Peyer's patch (tissue), 4 donors: ENCODE results near the gene MGAT4C.

Source experiments
- POLR2A ChIP-seq, 2 donors: fragments of 450-650 bp; IDR thresholded peaks; one replicate each; pipeline ENCODE4 v1.5.1; 2017; ENCODE audit warnings: antibody characterized with exemption in 2 of 2, mild to moderate bottlenecking in 2 of 2, moderate library complexity in 2 of 2
- TF ChIP-seq, protein P1 (sequence below), 6 experiments: fragments of 450-650 bp in 4 of 6; fragments of 200-600 bp in 2 of 6; sonication (generic) in 1 of 6; IDR thresholded peaks; one replicate each; pipeline ENCODE4 v1.5.1; 2017 to 2019; ENCODE audit warnings: antibody characterized with exemption in 6 of 6, mild to moderate bottlenecking in 3 of 6, moderate library complexity in 1 of 6

- TF ChIP-seq, protein P1, sequence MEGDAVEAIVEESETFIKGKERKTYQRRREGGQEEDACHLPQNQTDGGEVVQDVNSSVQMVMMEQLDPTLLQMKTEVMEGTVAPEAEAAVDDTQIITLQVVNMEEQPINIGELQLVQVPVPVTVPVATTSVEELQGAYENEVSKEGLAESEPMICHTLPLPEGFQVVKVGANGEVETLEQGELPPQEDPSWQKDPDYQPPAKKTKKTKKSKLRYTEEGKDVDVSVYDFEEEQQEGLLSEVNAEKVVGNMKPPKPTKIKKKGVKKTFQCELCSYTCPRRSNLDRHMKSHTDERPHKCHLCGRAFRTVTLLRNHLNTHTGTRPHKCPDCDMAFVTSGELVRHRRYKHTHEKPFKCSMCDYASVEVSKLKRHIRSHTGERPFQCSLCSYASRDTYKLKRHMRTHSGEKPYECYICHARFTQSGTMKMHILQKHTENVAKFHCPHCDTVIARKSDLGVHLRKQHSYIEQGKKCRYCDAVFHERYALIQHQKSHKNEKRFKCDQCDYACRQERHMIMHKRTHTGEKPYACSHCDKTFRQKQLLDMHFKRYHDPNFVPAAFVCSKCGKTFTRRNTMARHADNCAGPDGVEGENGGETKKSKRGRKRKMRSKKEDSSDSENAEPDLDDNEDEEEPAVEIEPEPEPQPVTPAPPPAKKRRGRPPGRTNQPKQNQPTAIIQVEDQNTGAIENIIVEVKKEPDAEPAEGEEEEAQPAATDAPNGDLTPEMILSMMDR (IDR thresholded peaks at IDR 0.05) = no peak
- TF ChIP-seq POLR2A (IDR thresholded peaks at IDR 0.05) = no peak
Measured at GRCh38 chr12:86256163-86256562, at the start of gene MGAT4C.
